A549 (cell line): ENCODE measurements around the gene KANSL1. TPM values are rescaled to one million over a fixed set of nuclear protein-coding genes. Genes with fewer than 3 reads are reported as not detected.
A peak's percentile ranks its signal among the peaks of the same experiment; 100 is the strongest.
"Not testable (repeated sequence)": the region's sequence is repeated elsewhere in the genome, so short reads cannot be mapped to it uniquely, and the experiment has no call there.

ENCODE experiments used
- ATAC-seq, 2 experiments: fragments of 200-7000 bp in 1 of 2; fragments of >200 bp in 1 of 2; cut with Nextera tagmentation in 1 of 2; cut with Tn5 transposase in 1 of 2; 3 replicates each; pipeline versions ENCODE4 v1.8.0 to v1.9.1; 2018 to 2020; ENCODE audit warnings: mild to moderate bottlenecking in 1 of 2, moderate library complexity in 1 of 2
- CTCF ChIA-PET: fragments of 300-600 bp; sonication (Branson Sonifier 250); formaldehyde crosslinking; extraction: SDS; loops from one replicate; lab custom pipeline; 2021; ENCODE audit warnings: antibody characterized with exemption, inconsistent platforms; lab: Yijun Ruan, JAX
- POLR2A ChIA-PET: fragments of 350-600 bp; formaldehyde crosslinking; extraction: SDS; loops from one replicate; lab custom pipeline; 2021; ENCODE audit warnings: antibody characterized with exemption, inconsistent platforms; lab: Yijun Ruan, JAX
- DNase-seq, 2 experiments: peaks; one replicate each; pipeline versions ENCODE4 v3.0.0 to v3.0.0-alpha.2; 2011 to 2016; ENCODE audit warnings: low read depth in 1 of 2, low spot score in 1 of 2
- FAIRE-seq: peaks from 2 replicates; lab custom pipeline; 2011; peaks lifted over from hg19 to GRCh38; lab: Jason Lieb, UNC
- H3K27ac ChIP-seq, 2 experiments: fragments of >200 bp; sonication (Bioruptor Twin); formaldehyde crosslinking; 3 replicates each; pipeline ENCODE4 v1.5.1; 2016 to 2017
- H3K4me1 ChIP-seq: fragments of >200 bp; sonication (Bioruptor Twin); formaldehyde crosslinking; 3 replicates; pipeline ENCODE4 v1.6.1; 2016
- H3K4me2 ChIP-seq: fragments of >200 bp; sonication (Bioruptor Twin); formaldehyde crosslinking; 3 replicates; pipeline ENCODE4 v1.6.1; 2016
- H3K4me3 ChIP-seq: fragments of >200 bp; sonication (Bioruptor Twin); formaldehyde crosslinking; 3 replicates; pipeline ENCODE4 v1.5.1; 2016
- H3K9me3 ChIP-seq: fragments of >200 bp; sonication (Bioruptor Twin); formaldehyde crosslinking; 3 replicates; pipeline ENCODE4 v1.6.1; 2016
- EHF ChIP-seq: fragments of 250-450 bp; sonication (Bioruptor Pico); IDR thresholded peaks from 2 replicates; pipeline ENCODE4 v1.5.0; 2020; ENCODE audit warnings: mild to moderate bottlenecking
- EP300 ChIP-seq, 2 experiments: fragments of >200 bp; sonication (Bioruptor Twin); formaldehyde crosslinking; IDR thresholded peaks; 2 replicates in 1 of 2; 3 replicates in 1 of 2; pipeline ENCODE4 v1.6.1; 2016 to 2017
- HEYL ChIP-seq: fragments of 250-450 bp; sonication (Bioruptor Pico); IDR thresholded peaks from 2 replicates; pipeline ENCODE4 v1.8.0; 2021; ENCODE audit warnings: mild to moderate bottlenecking, moderate library complexity
- HOXA7 ChIP-seq: fragments of 250-450 bp; sonication (Bioruptor Pico); IDR thresholded peaks from 2 replicates; pipeline ENCODE4 v1.5.0; 2020; ENCODE audit warnings: mild to moderate bottlenecking, moderate library complexity
- HOXB13 ChIP-seq: fragments of 250-450 bp; sonication (Bioruptor Pico); IDR thresholded peaks from 2 replicates; pipeline ENCODE4 v1.5.0; 2020; ENCODE audit warnings: low read depth, mild to moderate bottlenecking, moderate library complexity
- JUNB ChIP-seq: fragments of >200 bp; sonication (Bioruptor Twin); formaldehyde crosslinking; IDR thresholded peaks from 2 replicates; pipeline ENCODE4 v1.6.1; 2016
- NFE2L2 ChIP-seq: fragments of 150-350 bp; conservative IDR thresholded peaks from 2 replicates; pipeline ENCODE4 v1.6.1; 2014; ENCODE audit warnings: low read length
- RAD21 ChIP-seq, 2 experiments: fragments of >200 bp in 1 of 2; sonication (Bioruptor Twin) in 1 of 2; formaldehyde crosslinking in 1 of 2; IDR thresholded peaks in 1 of 2; conservative IDR thresholded peaks in 1 of 2; 2 replicates in 1 of 2; 3 replicates in 1 of 2; pipeline ENCODE4 v1.6.1; 2012 to 2018; ENCODE audit warnings: inconsistent platforms in 1 of 2
- RCOR1 ChIP-seq: fragments of 150-350 bp; IDR thresholded peaks from 2 replicates; pipeline ENCODE4 v1.6.1; 2014; ENCODE audit warnings: antibody characterized with exemption, low read length, low read depth
- ZC3H11A ChIP-seq: fragments of 450-650 bp; IDR thresholded peaks from 2 replicates; pipeline ENCODE4 v1.6.1; 2014; ENCODE audit warnings: antibody characterized with exemption, mild to moderate bottlenecking
- ZNF302 ChIP-seq: fragments of 250-450 bp; sonication (Bioruptor Pico); IDR thresholded peaks from 2 replicates; pipeline ENCODE4 v1.9.0; 2021; ENCODE audit warnings: inconsistent platforms, mild to moderate bottlenecking, moderate library complexity
- WGBS: methylation state at CpG from one replicate; pipeline ENCODE4 v1.1.6; 2017; ENCODE audit errors: missing lambda C conversion rate; 5-methylcytosine and 5-hydroxymethylcytosine counted together
- polyA plus RNA-seq, 4 experiments: library from polyadenylated mRNA; depleted of rRNA in 3 of 4; stranded (reverse); fragments of >200 nt; fragmentation: RNase III in 1 of 4; extraction: RNeasy Plus Mini Kit Qiagen cat#74134 plus additional on column Dnase treatment in 1 of 4; gene quantifications; 2 replicates in 3 of 4; 3 replicates in 1 of 4; pipeline ENCODE4 v1.2.3, GENCODE V29; 2011 to 2017
- TF ChIP-seq, protein P1 (sequence below): IDR thresholded peaks from 2 replicates; pipeline ENCODE4 v1.6.1; 2012
- TF ChIP-seq, protein P2 (sequence below): IDR thresholded peaks from 2 replicates; pipeline ENCODE4 v1.6.1; 2012; ENCODE audit warnings: low read depth, borderline replicate concordance
- TF ChIP-seq, protein P3 (sequence below): fragments of >200 bp; sonication (Bioruptor Twin); formaldehyde crosslinking; IDR thresholded peaks from 3 replicates; pipeline ENCODE4 v1.6.1; 2016
- TF ChIP-seq, protein P4 (sequence below): fragments of >200 bp; sonication (Bioruptor Twin); formaldehyde crosslinking; IDR thresholded peaks from 2 replicates; pipeline ENCODE4 v1.6.1; 2016

The KANSL1 gene
- polyA plus RNA-seq, 2 of the 4 experiments (the other 2 are of a cell fraction) = 22.6 to 27.9 TPM

DNA sequence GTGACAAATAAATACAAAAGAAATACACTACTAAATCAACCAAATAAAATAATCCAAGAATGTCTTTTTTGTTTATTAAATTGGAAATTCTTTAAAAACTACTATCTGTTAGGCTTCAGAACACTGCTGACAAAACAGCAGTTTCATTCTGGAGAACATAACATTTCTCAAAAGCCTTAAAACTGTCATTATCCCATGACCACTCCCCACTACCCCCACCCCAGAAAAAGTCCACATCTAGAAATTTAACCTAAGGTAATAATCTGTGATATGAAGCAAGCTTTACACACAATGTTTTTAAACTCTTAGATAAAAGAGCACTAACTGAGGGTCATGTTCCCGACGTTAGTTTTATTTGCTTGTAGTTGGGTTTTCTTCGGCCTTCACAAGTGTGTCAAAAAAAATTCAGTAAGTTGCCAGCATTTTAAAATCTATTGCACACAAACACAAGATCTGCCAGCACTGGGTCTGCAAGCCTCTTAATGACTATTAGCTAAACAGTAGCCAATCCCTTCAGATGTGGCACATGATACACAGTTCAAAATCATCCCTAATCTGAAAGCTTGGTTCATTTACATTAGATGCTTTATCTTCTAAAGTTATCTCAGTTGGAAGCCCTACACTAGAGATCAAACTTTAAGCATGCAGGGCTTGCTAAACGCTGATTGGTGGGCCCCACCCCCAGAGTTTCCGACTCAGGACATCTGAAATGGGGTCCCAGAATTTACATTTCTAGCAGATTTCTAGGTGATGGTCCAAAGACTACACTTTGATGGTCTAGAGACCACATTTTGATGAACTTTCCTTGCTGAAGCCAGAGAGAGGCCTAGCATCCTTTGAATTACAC, 75.2 kb downstream of the KANSL1 start:
- ATAC-seq (no peak; a peak in 2 of 6 replicates), FAIRE-seq (peak; percentile 46), DNase-seq (no peak)
- Histone ChIP-seq H3K4me1 (peaks cover 16% of the 10 kb centered on the region), H3K9me3 (no peaks in the 10 kb centered on the region), H3K27ac (no peak overlapping the region), H3K4me2 (no peak overlapping the region), H3K4me3 (no peak overlapping the region)
- POLR2A ChIA-PET = no interaction called here
- WGBS = 59% methylated on average over 5 of the region's 5 CpGs
- CTCF ChIA-PET = interaction anchor here (0.6 to 11.0 kb wide), 13 partner anchors 9 to 154 kb away, joined by 3 to 68 read pairs (median 4); partner anchors contain the start of gene KANSL1
- TF ChIP-seq, protein P1, sequence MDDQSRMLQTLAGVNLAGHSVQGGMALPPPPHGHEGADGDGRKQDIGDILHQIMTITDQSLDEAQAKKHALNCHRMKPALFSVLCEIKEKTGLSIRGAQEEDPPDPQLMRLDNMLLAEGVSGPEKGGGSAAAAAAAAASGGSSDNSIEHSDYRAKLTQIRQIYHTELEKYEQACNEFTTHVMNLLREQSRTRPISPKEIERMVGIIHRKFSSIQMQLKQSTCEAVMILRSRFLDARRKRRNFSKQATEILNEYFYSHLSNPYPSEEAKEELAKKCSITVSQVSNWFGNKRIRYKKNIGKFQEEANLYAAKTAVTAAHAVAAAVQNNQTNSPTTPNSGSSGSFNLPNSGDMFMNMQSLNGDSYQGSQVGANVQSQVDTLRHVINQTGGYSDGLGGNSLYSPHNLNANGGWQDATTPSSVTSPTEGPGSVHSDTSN = no peak
- TF ChIP-seq ZC3H11A = 0 out of 2 replicates have a peak, but pooled peaks have one; percentile 7

DNA sequence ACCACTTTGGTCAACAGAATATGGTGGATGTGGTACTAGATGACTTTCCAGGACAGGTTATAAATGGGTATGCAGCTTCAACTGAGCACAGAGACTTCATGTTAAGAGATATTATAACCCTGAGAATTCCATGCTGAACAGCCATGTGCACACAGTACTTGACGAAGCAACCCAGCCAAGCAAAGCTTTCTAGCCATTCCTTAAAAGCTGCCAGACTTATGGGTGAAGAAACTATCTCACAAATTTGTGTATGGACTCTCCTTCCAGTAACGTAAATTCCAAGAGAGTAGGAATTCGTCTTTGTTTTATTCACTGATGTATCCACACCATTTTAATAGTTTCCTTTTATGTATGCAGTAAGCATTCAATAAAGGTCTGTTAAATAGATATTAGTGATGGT, 76.1 kb downstream of the KANSL1 start:
- peaks cover 16% of the 10 kb centered on the region for H3K4me1 ChIP-seq
- no peaks in the 10 kb centered on the region for H3K9me3 ChIP-seq
- TF ChIP-seq HEYL (CRISPR knock-in tag) (no peak), HOXB13 (CRISPR knock-in tag) (no peak), RAD21 (conservative IDR thresholded peaks at IDR 0.05 in 1 of 2, IDR thresholded peaks at IDR 0.05 in 1 of 2) (no peak), EHF (CRISPR knock-in tag) (no peak), EP300 (IDR thresholded peaks at IDR 0.05) (no peak), RCOR1 (no peak), ZNF302 (CRISPR knock-in tag) (no peak), NFE2L2 (no peak)
- TF ChIP-seq, protein P2, sequence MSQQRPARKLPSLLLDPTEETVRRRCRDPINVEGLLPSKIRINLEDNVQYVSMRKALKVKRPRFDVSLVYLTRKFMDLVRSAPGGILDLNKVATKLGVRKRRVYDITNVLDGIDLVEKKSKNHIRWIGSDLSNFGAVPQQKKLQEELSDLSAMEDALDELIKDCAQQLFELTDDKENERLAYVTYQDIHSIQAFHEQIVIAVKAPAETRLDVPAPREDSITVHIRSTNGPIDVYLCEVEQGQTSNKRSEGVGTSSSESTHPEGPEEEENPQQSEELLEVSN = no peak
- TF ChIP-seq, protein P3, sequence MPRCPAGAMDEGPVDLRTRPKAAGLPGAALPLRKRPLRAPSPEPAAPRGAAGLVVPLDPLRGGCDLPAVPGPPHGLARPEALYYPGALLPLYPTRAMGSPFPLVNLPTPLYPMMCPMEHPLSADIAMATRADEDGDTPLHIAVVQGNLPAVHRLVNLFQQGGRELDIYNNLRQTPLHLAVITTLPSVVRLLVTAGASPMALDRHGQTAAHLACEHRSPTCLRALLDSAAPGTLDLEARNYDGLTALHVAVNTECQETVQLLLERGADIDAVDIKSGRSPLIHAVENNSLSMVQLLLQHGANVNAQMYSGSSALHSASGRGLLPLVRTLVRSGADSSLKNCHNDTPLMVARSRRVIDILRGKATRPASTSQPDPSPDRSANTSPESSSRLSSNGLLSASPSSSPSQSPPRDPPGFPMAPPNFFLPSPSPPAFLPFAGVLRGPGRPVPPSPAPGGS = no peak
- TF ChIP-seq, all 56 proteins: peak for 0
- POLR2A ChIA-PET = no interaction called here
- no peak overlapping the region for H3K27ac ChIP-seq
- CTCF ChIA-PET = interaction anchor here (0.9 to 11.0 kb wide), 7 partner anchors 8 to 76 kb away, joined by 3 to 68 read pairs (median 6); partner anchors contain the start of gene KANSL1
- no peak overlapping the region for H3K4me3 ChIP-seq
- DNase-seq = no peak
- FAIRE-seq = peak; percentile 18
- H3K4me2 ChIP-seq = no peak overlapping the region
- ATAC-seq = no peak
- 92% methylated on average over 3 of the region's 3 CpGs for WGBS

DNA sequence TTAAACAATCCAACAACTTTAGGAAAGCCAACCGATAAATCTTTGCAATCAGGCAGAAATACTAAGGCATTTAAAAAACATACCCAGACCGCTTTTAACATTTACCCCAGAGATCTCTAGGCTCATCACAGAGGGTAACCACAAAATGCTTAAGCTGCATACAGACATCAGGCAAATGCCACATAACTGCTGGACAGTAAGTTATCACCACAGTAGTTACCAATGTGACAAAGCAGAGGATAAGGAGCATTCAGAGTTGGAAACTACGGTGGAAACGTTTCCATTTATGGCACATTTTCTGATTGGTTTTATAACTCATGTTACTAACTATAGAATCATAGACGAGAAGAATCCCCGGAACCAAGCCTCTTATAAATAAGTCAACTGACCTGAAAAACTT, 77.5 kb downstream of the KANSL1 start:
- no peak overlapping the region for H3K4me3 ChIP-seq
- DNase-seq (no peak), FAIRE-seq (peak; percentile 94), ATAC-seq (no peak)
- ChIA-PET CTCF (interaction anchor here (1.0 to 11.0 kb wide), 6 partner anchors 11 to 77 kb away, joined by 3 to 68 read pairs (median 6); partner anchors contain the start of gene KANSL1), POLR2A (no interaction called here)
- 90% methylated on average over 6 of the region's 6 CpGs for WGBS
- H3K9me3 ChIP-seq = no peaks in the 10 kb centered on the region
- H3K4me2 ChIP-seq = no peak overlapping the region
- no peak overlapping the region for H3K27ac ChIP-seq
- peaks cover 20% of the 10 kb centered on the region for H3K4me1 ChIP-seq
- no peak for TF ChIP-seq JUNB
- TF ChIP-seq, protein P4, sequence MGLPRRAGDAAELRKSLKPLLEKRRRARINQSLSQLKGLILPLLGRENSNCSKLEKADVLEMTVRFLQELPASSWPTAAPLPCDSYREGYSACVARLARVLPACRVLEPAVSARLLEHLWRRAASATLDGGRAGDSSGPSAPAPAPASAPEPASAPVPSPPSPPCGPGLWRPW = no peak
- TF ChIP-seq HOXA7 (CRISPR knock-in tag) = no peak

DNA sequence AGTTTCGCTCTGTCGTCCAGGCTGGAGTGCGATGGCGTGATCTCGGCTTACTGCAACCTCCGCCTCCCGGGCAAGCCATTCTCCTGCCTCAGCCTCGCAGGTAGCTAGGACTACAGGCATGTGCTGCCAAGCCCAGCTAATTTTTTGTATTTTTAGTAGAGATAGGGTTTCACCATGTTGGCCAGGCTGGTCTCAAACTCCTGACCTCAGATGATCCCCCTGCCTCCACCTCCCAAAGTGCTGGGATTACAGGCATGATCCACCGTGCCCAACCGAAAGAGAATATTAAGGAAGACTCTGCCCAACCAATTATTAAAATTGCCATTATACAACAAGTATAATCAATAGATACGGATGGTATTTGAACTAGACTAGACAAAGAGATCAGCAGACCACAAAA, 82.0 kb downstream of the KANSL1 start:
- H3K4me1 ChIP-seq = peaks cover 42% of the 10 kb centered on the region
- DNase-seq, H3K4me2 ChIP-seq, H3K4me3 ChIP-seq, H3K9me3 ChIP-seq, POLR2A ChIA-PET, H3K27ac ChIP-seq, ATAC-seq, FAIRE-seq: not testable (repeated sequence)
- CTCF ChIA-PET = interaction anchor here (1.4 to 4.2 kb wide), 2 partner anchors 12 to 82 kb away, joined by 4 to 18 read pairs; partner anchors contain the start of gene KANSL1
- WGBS = 95% methylated on average over 11 of the region's 11 CpGs
